ENCODE data around the gene ASNSD1.

The ASNSD1 gene

GRCh38 chr2:189661148-189661956 is at the start of gene ASNSD1:
TSS of gene ASNSD1 (plus strand) at chr2:189661459. CDS start at chr2:189666133, 4,674 bp downstream.
- peak within 1 kb of the TSS; percentile 96 for H3K9ac ChIP-seq (ENCODE audit: low read length)
- peak within 1 kb of the TSS; percentile 20; the same call in 1 of the 2 replicates for H3K27ac ChIP-seq (ENCODE audit: low read depth, low read length)

GRCh38 chr2:189613077-189613636 is 48.1 kb upstream of the ASNSD1 start:
- Histone ChIP-seq H3K4me3 (ENCODE audit: low read depth, low read length) (no peak overlapping the region), H3K9me3 (ENCODE audit: control insufficient read depth, insufficient read depth, low read depth, low read length) (no peaks in the 10 kb centered on the region), H3K27ac (ENCODE audit: low read depth, low read length) (no peak overlapping the region), H3K9ac (ENCODE audit: low read length) (no peak overlapping the region), H3K36me3 (ENCODE audit: control insufficient read depth, insufficient read depth, low read length) (no peaks in the 10 kb centered on the region), H3K4me1 (ENCODE audit: control insufficient read depth, insufficient read depth, low read length) (peaks cover 13% of the 10 kb centered on the region; the same call in 1 of the 2 replicates), H3K27me3 (ENCODE audit: control insufficient read depth, insufficient read depth, low read length) (no peaks in the 10 kb centered on the region)

More at GRCh38 chr2:189661148-189661956, at the start of gene ASNSD1:
- H3K4me3 ChIP-seq (ENCODE audit: low read depth, low read length): peak within 1 kb of the TSS; percentile 91
- peaks cover 8% of the 10 kb centered on the region; the same call in 1 of the 2 replicates for H3K36me3 ChIP-seq (ENCODE audit: control insufficient read depth, insufficient read depth, low read length)
- peaks cover 11% of the 10 kb centered on the region; the same call in 1 of the 2 replicates for H3K4me1 ChIP-seq (ENCODE audit: control insufficient read depth, insufficient read depth, low read length)
- no peaks in the 10 kb centered on the region for H3K9me3 ChIP-seq (ENCODE audit: control insufficient read depth, insufficient read depth, low read depth, low read length)
- no peaks in the 10 kb centered on the region for H3K27me3 ChIP-seq (ENCODE audit: control insufficient read depth, insufficient read depth, low read length)

GRCh38 chr2:189613650-189614420 is 47.4 kb upstream of the ASNSD1 start:
- no peaks in the 10 kb centered on the region for H3K27me3 ChIP-seq (ENCODE audit: control insufficient read depth, insufficient read depth, low read length)
- H3K4me3 ChIP-seq (ENCODE audit: low read depth, low read length): no peak overlapping the region
- H3K4me1 ChIP-seq (ENCODE audit: control insufficient read depth, insufficient read depth, low read length): peaks cover 13% of the 10 kb centered on the region; the same call in 1 of the 2 replicates
- H3K9me3 ChIP-seq (ENCODE audit: control insufficient read depth, insufficient read depth, low read depth, low read length): no peaks in the 10 kb centered on the region
- no peaks in the 10 kb centered on the region for H3K36me3 ChIP-seq (ENCODE audit: control insufficient read depth, insufficient read depth, low read length)
- H3K27ac ChIP-seq (ENCODE audit: low read depth, low read length): no peak overlapping the region
- no peak overlapping the region for H3K9ac ChIP-seq (ENCODE audit: low read length)

- H3K27me3 ChIP-seq (ENCODE audit: control insufficient read depth, insufficient read depth, low read length): no peaks in the 10 kb centered on the region
- peaks cover 13% of the 10 kb centered on the region; the same call in 1 of the 2 replicates for H3K4me1 ChIP-seq (ENCODE audit: control insufficient read depth, insufficient read depth, low read length)
- no peaks in the 10 kb centered on the region for H3K9me3 ChIP-seq (ENCODE audit: control insufficient read depth, insufficient read depth, low read depth, low read length)
- H3K9ac ChIP-seq (ENCODE audit: low read length): no peak overlapping the region
- H3K36me3 ChIP-seq (ENCODE audit: control insufficient read depth, insufficient read depth, low read length): no peaks in the 10 kb centered on the region
- no peak overlapping the region for H3K27ac ChIP-seq (ENCODE audit: low read depth, low read length)
- no peak overlapping the region for H3K4me3 ChIP-seq (ENCODE audit: low read depth, low read length)
These were observed 46.7 kb upstream of the ASNSD1 start for GRCh38 chr2:189614585-189614984.

DNA sequence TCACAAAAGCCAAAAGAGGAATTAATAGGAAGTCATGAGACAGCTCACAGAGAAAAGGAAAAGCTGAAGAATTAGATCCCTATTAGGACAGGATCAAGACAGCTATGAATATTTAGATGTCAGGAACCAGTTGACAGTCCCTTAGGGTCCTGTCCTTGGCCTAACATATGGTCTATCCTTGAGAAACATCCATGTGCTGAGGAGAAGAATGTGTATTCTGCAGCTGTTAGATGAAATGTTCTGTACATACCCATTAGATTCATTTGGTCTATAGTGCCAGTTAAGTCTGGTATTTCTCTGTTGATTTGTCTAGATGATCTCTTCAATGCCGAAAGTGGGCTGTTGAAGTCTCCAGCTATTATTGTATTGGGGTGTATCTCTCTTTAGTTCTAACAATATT is 43.1 kb upstream of the ASNSD1 start:
- Histone ChIP-seq H3K27ac (ENCODE audit: low read depth, low read length) (no peak overlapping the region), H3K27me3 (ENCODE audit: control insufficient read depth, insufficient read depth, low read length) (no peaks in the 10 kb centered on the region), H3K9me3 (ENCODE audit: control insufficient read depth, insufficient read depth, low read depth, low read length) (no peaks in the 10 kb centered on the region), H3K4me1 (ENCODE audit: control insufficient read depth, insufficient read depth, low read length) (peaks cover 5% of the 10 kb centered on the region; the same call in 1 of the 2 replicates), H3K4me3 (ENCODE audit: low read depth, low read length) (no peak overlapping the region), H3K9ac (ENCODE audit: low read length) (no peak overlapping the region), H3K36me3 (ENCODE audit: control insufficient read depth, insufficient read depth, low read length) (no peaks in the 10 kb centered on the region)

- Histone ChIP-seq H3K36me3 (ENCODE audit: control insufficient read depth, insufficient read depth, low read length) (no peaks in the 10 kb centered on the region), H3K4me3 (ENCODE audit: low read depth, low read length) (no peak overlapping the region), H3K9ac (ENCODE audit: low read length) (no peak overlapping the region), H3K4me1 (ENCODE audit: control insufficient read depth, insufficient read depth, low read length) (peaks cover 6% of the 10 kb centered on the region; the same call in 1 of the 2 replicates), H3K27ac (ENCODE audit: low read depth, low read length) (no peak overlapping the region), H3K9me3 (ENCODE audit: control insufficient read depth, insufficient read depth, low read depth, low read length) (no peaks in the 10 kb centered on the region), H3K27me3 (ENCODE audit: control insufficient read depth, insufficient read depth, low read length) (no peaks in the 10 kb centered on the region)
These were observed 39.5 kb upstream of the ASNSD1 start for GRCh38 chr2:189621781-189622180.

DNA sequence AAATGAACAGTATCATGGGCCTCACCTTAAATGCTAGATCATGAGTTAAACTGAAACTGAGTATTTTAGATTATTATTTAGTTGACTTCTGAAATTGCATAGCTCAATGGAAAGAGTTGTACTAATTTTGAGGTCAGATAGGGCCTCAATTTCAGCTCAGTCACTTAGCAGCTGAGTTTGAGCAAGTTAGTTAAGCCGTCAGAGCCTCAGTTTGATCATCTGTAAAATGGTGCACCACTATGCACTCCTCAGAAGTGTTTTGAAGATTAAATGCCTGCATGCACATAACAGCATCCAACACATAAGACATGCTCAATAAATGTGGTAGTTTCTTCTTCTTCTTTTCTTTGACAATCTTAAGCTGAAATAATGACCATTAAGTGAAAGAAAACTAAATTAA is 38.2 kb upstream of the ASNSD1 start:
- Histone ChIP-seq H3K9me3 (ENCODE audit: control insufficient read depth, insufficient read depth, low read depth, low read length) (no peaks in the 10 kb centered on the region), H3K27me3 (ENCODE audit: control insufficient read depth, insufficient read depth, low read length) (no peaks in the 10 kb centered on the region), H3K27ac (ENCODE audit: low read depth, low read length) (no peak overlapping the region), H3K4me3 (ENCODE audit: low read depth, low read length) (no peak overlapping the region), H3K9ac (ENCODE audit: low read length) (no peak overlapping the region), H3K4me1 (ENCODE audit: control insufficient read depth, insufficient read depth, low read length) (peaks cover 6% of the 10 kb centered on the region; the same call in 1 of the 2 replicates), H3K36me3 (ENCODE audit: control insufficient read depth, insufficient read depth, low read length) (no peaks in the 10 kb centered on the region)

- H3K27ac ChIP-seq (ENCODE audit: low read depth, low read length): no peak overlapping the region
- peaks cover 13% of the 10 kb centered on the region for H3K4me1 ChIP-seq (ENCODE audit: control insufficient read depth, insufficient read depth, low read length)
- no peak overlapping the region for H3K9ac ChIP-seq (ENCODE audit: low read length)
- no peak overlapping the region for H3K4me3 ChIP-seq (ENCODE audit: low read depth, low read length)
- H3K36me3 ChIP-seq (ENCODE audit: control insufficient read depth, insufficient read depth, low read length): no peaks in the 10 kb centered on the region
- H3K27me3 ChIP-seq (ENCODE audit: control insufficient read depth, insufficient read depth, low read length): no peaks in the 10 kb centered on the region
- no peaks in the 10 kb centered on the region for H3K9me3 ChIP-seq (ENCODE audit: control insufficient read depth, insufficient read depth, low read depth, low read length)
These were observed 36.5 kb upstream of the ASNSD1 start for GRCh38 chr2:189624648-189625355.

DNA sequence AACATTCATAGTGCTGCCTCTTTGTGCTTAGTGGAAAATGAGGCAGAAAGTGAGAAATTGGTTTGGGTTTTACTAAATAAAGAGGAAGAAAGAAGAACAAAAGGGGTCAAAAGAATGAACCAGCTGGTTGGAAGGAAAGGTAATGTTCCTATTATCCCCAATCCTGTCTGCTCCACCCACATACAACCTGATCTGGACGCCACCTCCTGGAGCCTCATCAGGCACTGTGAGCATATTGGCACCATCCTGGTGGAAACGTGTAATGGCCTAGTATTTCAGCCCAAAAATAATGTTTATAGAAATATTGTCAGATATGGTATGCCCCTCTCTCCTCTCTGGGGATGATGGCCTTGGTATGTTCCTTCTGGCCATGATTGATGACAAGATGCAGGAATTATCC is 35.6 kb upstream of the ASNSD1 start:
- no peaks in the 10 kb centered on the region for H3K36me3 ChIP-seq (ENCODE audit: control insufficient read depth, insufficient read depth, low read length)
- peaks cover 13% of the 10 kb centered on the region for H3K4me1 ChIP-seq (ENCODE audit: control insufficient read depth, insufficient read depth, low read length)
- H3K9ac ChIP-seq (ENCODE audit: low read length): no peak overlapping the region
- no peak overlapping the region for H3K27ac ChIP-seq (ENCODE audit: low read depth, low read length)
- no peak overlapping the region for H3K4me3 ChIP-seq (ENCODE audit: low read depth, low read length)
- no peaks in the 10 kb centered on the region for H3K9me3 ChIP-seq (ENCODE audit: control insufficient read depth, insufficient read depth, low read depth, low read length)
- H3K27me3 ChIP-seq (ENCODE audit: control insufficient read depth, insufficient read depth, low read length): no peaks in the 10 kb centered on the region

- H3K4me1 ChIP-seq (ENCODE audit: control insufficient read depth, insufficient read depth, low read length): peaks cover 13% of the 10 kb centered on the region
- H3K27me3 ChIP-seq (ENCODE audit: control insufficient read depth, insufficient read depth, low read length): no peaks in the 10 kb centered on the region
- no peak overlapping the region for H3K9ac ChIP-seq (ENCODE audit: low read length)
- no peaks in the 10 kb centered on the region for H3K36me3 ChIP-seq (ENCODE audit: control insufficient read depth, insufficient read depth, low read length)
- no peaks in the 10 kb centered on the region for H3K9me3 ChIP-seq (ENCODE audit: control insufficient read depth, insufficient read depth, low read depth, low read length)
- no peak overlapping the region for H3K4me3 ChIP-seq (ENCODE audit: low read depth, low read length)
- no peak overlapping the region for H3K27ac ChIP-seq (ENCODE audit: low read depth, low read length)
These were observed 33.5 kb upstream of the ASNSD1 start for GRCh38 chr2:189627789-189628188.
